Prostate gland (tissue), 2 donors: Measurements from ENCODE around the gene AP1M1. TPM values are rescaled to one million over a fixed set of nuclear protein-coding genes. Genes with fewer than 3 reads are reported as not detected.

ENCODE experiments used
- DNase-seq: peaks from one replicate; pipeline ENCODE4 v3.0.0-alpha.2; 2019; ENCODE audit warnings: low spot score
- H3K27ac ChIP-seq, 2 donors: fragments of 200-600 bp; sonication (generic); 2 replicates each; pipeline ENCODE4 v1.5.1; 2017 to 2019
- H3K27me3 ChIP-seq: fragments of 200-600 bp; sonication (generic); replicated peaks from 2 replicates; pipeline ENCODE4 v1.5.1; 2019; ENCODE audit not compliant: insufficient read depth
- H3K36me3 ChIP-seq, 2 donors: fragments of 200-600 bp; sonication (generic); 1 replicate in 1 of 2; 2 replicates in 1 of 2; pipeline versions ENCODE4 v1.5.1 to v1.8.1; 2017 to 2019
- H3K4me1 ChIP-seq: fragments of 200-600 bp; sonication (generic); replicated peaks from 2 replicates; pipeline ENCODE4 v1.5.1; 2019
- H3K4me3 ChIP-seq, 2 donors: fragments of 200-600 bp; sonication (generic); 2 replicates each; pipeline ENCODE4 v1.5.1; 2017 to 2019
- H3K9me3 ChIP-seq: fragments of 200-600 bp; sonication (generic); 2 replicates; pipeline ENCODE4 v1.5.1; 2017
- POLR2A ChIP-seq: fragments of 450-650 bp; IDR thresholded peaks from one replicate; pipeline ENCODE4 v1.6.1; 2016; ENCODE audit warnings: antibody characterized with exemption, mild to moderate bottlenecking
- POLR2AphosphoS5 ChIP-seq: sonication (generic); formaldehyde crosslinking; IDR thresholded peaks from one replicate; pipeline ENCODE4 v1.6.1; 2017; ENCODE audit warnings: antibody characterized with exemption
- WGBS: methylation state at CpG from one replicate; pipeline ENCODE4 v1.1.5; 2018; 5-methylcytosine and 5-hydroxymethylcytosine counted together
- intact Hi-C: fragments of 100-400 bp; cut with DNase I; formaldehyde crosslinking; loops from one replicate; pipeline ENCODE4 v1.14.2; 2022
- total RNA-seq, 2 donors: library from RNA; depleted of rRNA; stranded (reverse); fragments of >200 nt; gene quantifications; one replicate each; pipeline ENCODE4 v1.1.0, GENCODE V29; 2016
- TF ChIP-seq, protein P1 (sequence below), 4 experiments: fragments of 200-600 bp in 2 of 4; fragments of 450-650 bp in 2 of 4; sonication (generic) in 2 of 4; IDR thresholded peaks; 1 replicate in 3 of 4; 2 replicates in 1 of 4; pipeline ENCODE4 v1.5.1; 2016 to 2019; ENCODE audit warnings: antibody characterized with exemption in 4 of 4, mild to moderate bottlenecking in 2 of 4, moderate library complexity in 2 of 4

The AP1M1 gene
- total RNA-seq, 2 donors from 2014 or later = 45.9 to 130 TPM

DNA sequence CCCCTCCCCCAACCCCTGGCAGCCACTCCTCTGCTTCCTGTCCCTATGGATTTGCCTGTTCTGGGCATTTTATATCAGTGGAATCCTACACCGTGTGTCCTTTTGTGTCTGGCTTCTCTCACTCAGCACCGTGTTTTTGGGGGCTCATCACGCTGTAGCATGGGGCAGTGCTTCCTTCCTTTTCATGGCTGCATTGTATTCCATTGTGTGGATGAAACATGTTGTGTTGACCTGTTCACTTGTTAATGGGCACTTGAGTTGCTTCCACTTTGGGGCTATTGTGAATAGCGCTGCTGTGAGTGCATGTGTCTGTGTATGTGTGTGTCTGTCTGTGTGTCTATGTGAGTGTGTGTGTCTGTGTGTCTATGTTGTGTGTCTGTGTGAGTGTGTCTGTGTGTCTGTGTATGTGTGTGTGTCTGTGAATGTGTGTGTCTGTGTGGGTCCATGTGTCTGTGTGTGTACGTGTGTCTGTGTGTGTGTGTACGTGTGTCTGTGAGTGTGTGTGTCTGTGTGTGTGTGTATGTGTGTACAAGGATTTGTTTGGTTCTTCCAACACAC, 57.2 kb downstream of the AP1M1 start:
- no peaks in the 10 kb centered on the region for H3K36me3 ChIP-seq
- no peaks in the 10 kb centered on the region for H3K9me3 ChIP-seq
- no peak for TF ChIP-seq POLR2AphosphoS5
- TF ChIP-seq POLR2A = no peak
- TF ChIP-seq, protein P1, sequence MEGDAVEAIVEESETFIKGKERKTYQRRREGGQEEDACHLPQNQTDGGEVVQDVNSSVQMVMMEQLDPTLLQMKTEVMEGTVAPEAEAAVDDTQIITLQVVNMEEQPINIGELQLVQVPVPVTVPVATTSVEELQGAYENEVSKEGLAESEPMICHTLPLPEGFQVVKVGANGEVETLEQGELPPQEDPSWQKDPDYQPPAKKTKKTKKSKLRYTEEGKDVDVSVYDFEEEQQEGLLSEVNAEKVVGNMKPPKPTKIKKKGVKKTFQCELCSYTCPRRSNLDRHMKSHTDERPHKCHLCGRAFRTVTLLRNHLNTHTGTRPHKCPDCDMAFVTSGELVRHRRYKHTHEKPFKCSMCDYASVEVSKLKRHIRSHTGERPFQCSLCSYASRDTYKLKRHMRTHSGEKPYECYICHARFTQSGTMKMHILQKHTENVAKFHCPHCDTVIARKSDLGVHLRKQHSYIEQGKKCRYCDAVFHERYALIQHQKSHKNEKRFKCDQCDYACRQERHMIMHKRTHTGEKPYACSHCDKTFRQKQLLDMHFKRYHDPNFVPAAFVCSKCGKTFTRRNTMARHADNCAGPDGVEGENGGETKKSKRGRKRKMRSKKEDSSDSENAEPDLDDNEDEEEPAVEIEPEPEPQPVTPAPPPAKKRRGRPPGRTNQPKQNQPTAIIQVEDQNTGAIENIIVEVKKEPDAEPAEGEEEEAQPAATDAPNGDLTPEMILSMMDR (IDR thresholded peaks at IDR 0.05) = no peak
- no peak for DNase-seq
- WGBS = 93% methylated on average over 6 of the region's 6 CpGs
- no peak overlapping the region for H3K4me3 ChIP-seq
- intact Hi-C loops = no loop called here
- H3K27ac ChIP-seq = no peak overlapping the region
- H3K4me1 ChIP-seq = no peaks in the 10 kb centered on the region
- H3K27me3 ChIP-seq = no peaks in the 10 kb centered on the region

DNA sequence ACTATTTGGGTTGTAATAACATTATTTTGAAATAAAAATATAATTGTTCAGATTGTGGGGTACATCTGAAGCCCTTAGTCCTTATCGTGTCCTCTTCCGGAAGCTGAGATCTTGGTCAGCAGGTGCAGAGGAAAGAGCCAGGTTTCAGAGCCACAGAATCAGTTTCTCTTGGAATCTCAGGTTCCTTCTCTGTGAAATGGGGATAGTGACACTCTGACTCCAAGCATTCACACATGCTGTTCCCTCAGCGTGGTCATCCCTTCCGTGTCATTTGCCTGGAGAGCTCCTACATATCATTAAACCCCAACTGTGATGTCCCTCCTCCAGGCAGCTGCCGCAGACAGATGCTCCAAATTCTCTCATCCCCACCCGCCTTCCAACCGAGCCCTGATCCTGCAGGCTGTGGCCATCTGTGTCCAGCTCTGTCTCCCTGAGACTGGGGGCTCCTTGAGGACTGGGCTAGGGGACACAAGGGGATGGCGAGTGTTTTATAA, 59.8 kb downstream of the AP1M1 start:
- intact Hi-C loops = no loop called here
- no peak overlapping the region for H3K27ac ChIP-seq
- 92% methylated on average over 8 of the region's 8 CpGs for WGBS

DNA sequence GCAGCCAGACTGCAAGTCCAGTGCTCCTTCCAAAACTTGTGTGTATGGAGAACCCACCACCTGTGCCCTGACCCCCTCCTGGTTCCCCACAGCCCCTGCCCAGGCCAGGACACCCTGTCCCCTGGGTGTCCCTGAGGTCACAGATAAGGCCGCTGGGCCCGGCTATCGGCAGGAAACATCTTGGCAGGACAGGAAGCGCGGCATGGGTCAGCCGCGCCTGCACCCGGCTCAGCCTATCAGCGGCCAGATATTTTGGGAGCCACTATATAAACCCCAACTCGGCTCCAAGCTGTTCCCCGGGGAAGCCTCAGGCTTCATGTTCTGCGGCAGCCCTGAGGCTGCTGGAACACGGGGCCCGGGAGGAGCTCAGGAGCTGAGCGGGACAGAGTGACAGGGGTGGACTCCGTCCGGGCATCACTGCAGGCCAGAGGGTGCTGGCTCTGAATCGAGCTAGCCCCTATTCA, 60.8 kb downstream of the AP1M1 start:
- intact Hi-C loops = no loop called here
- no peaks in the 10 kb centered on the region for H3K9me3 ChIP-seq
- no peak overlapping the region for H3K27ac ChIP-seq
- WGBS = 61% methylated on average over 18 of the region's 18 CpGs
- no peaks in the 10 kb centered on the region for H3K27me3 ChIP-seq
- TF ChIP-seq, protein P1 (IDR thresholded peaks at IDR 0.05) = no peak
- TF ChIP-seq POLR2A = no peak
- peak; percentile 46 for TF ChIP-seq POLR2AphosphoS5
- DNase-seq = no peak
- H3K36me3 ChIP-seq = no peaks in the 10 kb centered on the region
- no peaks in the 10 kb centered on the region for H3K4me1 ChIP-seq
- H3K4me3 ChIP-seq = no peak overlapping the region

More for the DNA sequence above, 59.8 kb downstream of the AP1M1 start:
- H3K9me3 ChIP-seq = no peaks in the 10 kb centered on the region
- no peaks in the 10 kb centered on the region for H3K36me3 ChIP-seq
- H3K27me3 ChIP-seq = no peaks in the 10 kb centered on the region
- TF ChIP-seq, protein P1 (IDR thresholded peaks at IDR 0.05) = no peak
- no peak for TF ChIP-seq POLR2AphosphoS5
- no peak for TF ChIP-seq POLR2A
- H3K4me1 ChIP-seq = no peaks in the 10 kb centered on the region
- DNase-seq = no peak
- no peak overlapping the region for H3K4me3 ChIP-seq

DNA sequence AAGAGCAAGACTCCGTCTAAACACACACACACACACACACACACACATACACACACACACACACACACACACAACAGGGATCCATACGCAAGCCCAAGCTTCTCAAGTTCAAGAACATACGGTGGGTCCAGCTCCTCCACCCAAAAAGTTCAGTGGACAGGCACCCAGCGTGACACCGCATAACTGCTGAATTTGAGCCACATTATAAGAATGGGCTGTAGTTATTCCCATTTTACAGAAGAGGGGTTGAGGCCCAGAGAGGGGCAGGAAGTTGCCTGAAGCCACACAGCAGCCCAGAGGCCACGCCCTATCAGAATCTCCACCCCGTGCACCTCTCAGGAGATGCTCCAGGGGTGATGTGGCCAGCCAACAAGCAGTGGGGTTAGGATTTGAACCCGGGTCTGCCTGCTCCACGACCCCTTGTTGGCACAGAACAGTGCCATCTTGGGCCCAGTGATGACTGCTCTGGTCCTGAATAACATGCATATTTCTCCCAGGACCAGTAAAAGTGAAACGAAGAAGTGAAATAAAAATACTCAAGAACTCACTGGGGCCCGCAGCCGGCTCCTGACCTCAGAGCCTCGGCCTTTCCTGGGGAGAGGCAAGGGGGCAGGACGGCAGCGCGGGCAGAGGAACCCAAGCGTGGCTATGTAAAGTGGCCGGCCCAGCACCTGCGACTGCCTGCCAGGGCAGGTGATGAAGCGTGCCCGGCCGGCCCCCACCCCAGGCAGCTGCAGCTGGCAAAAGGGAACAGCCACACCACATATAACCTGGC, 61.9 kb downstream of the AP1M1 start:
- WGBS = 77% methylated on average over 22 of the region's 22 CpGs
- Histone ChIP-seq H3K27me3 (no peaks in the 10 kb centered on the region), H3K4me3 (no peak overlapping the region), H3K36me3 (no peaks in the 10 kb centered on the region), H3K27ac (no peak overlapping the region), H3K9me3 (no peaks in the 10 kb centered on the region), H3K4me1 (no peaks in the 10 kb centered on the region)
- TF ChIP-seq POLR2A = no peak
- TF ChIP-seq, protein P1 (IDR thresholded peaks at IDR 0.05) = no peak
- no peak for TF ChIP-seq POLR2AphosphoS5
- no peak for DNase-seq
- intact Hi-C loops = no loop called here
